Activated T-helper 2 cell treated with anti-CD3 and anti-CD28 coated beads, Interferon-gamma antibody, Interleukin-2, Interleukin-4, amounts not matched to agents 10 μg/mL and 5 μg/mL and 100 μg/mL, durations not matched to agents 14 hours and 24 hours and 36 hours (primary cell): Measurements from ENCODE around the gene ITGB3BP. TPM values are rescaled to one million over a fixed set of nuclear protein-coding genes. Genes with fewer than 3 reads are reported as not detected.
"Not testable (repeated sequence)": the region's sequence is repeated elsewhere in the genome, so short reads cannot be mapped to it uniquely, and the experiment has no call there.

Experiments
- DNase-seq: peaks from one replicate; pipeline ENCODE4 v3.0.0; 2021; ENCODE audit warnings: low spot score
- H3K27ac Mint-ChIP-seq: one replicate; pipeline ENCODE4 v1.8.0; 2021; ENCODE audit warnings: mixed read lengths
- H3K27me3 Mint-ChIP-seq: one replicate; pipeline ENCODE4 v1.8.0; 2021; ENCODE audit warnings: low read depth, mixed read lengths
- H3K36me3 Mint-ChIP-seq: one replicate; pipeline ENCODE4 v1.8.0; 2021; ENCODE audit warnings: low read depth, mixed read lengths
- H3K4me1 Mint-ChIP-seq: one replicate; pipeline ENCODE4 v1.8.0; 2021; ENCODE audit warnings: low read depth, mixed read lengths
- H3K4me3 Mint-ChIP-seq: one replicate; pipeline ENCODE4 v1.8.0; 2021; ENCODE audit warnings: low read depth, mild to moderate bottlenecking, moderate library complexity, mixed read lengths
- H3K9me3 Mint-ChIP-seq: one replicate; pipeline ENCODE4 v1.8.0; 2021; ENCODE audit warnings: mixed read lengths
- intact Hi-C: fragments of 100-400 bp; cut with micrococcal nuclease; formaldehyde crosslinking; loops from one replicate; pipeline ENCODE4 v1.15.1; 2023
- total RNA-seq: library from RNA; stranded (reverse); gene quantifications from 2 replicates; pipeline ENCODE4 v1.2.3, GENCODE V29; 2022

Gene ITGB3BP
- total RNA-seq, 1 donor from 2014 or later, result 49.3 TPM

DNA sequence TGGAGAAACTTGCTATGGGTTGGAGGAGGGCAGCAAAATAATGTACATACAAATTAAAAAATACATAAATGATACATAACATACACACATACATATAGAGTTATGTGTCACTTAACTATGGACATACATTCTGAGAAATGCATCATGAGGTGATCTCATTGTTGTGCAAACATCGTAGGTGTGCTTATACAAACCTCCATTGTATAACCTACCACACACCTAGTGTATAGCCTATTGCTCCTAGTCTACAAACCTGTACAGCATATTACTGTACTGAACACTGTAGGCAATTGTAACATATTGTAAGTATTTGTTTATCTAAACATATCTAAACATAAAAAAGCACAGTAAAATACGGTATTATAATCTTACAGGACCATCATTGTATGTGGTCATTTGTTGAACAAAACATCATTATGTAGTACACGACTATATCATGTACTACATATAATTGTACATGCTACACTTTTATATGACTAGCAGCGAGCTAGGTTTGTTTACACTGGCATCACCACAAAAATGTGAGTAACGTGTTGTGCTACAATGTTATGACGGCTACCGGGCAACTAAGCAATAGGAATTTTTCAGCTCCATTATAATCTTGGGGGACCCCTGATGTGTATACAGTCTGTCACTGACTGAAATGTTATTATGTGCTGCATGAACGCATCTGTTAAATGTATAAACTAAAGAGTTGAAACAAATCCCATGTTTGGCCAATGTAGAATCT is 35.5 kb downstream of the ITGB3BP start:
- H3K4me1 Mint-ChIP-seq, result no peaks in the 10 kb centered on the region
- H3K27me3 Mint-ChIP-seq, result no peaks in the 10 kb centered on the region
- H3K9me3 Mint-ChIP-seq, result no peaks in the 10 kb centered on the region
- intact Hi-C loops, result no loop called here
- no peak overlapping the region for H3K27ac Mint-ChIP-seq
- no peak for DNase-seq
- no peak overlapping the region for H3K4me3 Mint-ChIP-seq
- H3K36me3 Mint-ChIP-seq, result peaks cover 7% of the 10 kb centered on the region

DNA sequence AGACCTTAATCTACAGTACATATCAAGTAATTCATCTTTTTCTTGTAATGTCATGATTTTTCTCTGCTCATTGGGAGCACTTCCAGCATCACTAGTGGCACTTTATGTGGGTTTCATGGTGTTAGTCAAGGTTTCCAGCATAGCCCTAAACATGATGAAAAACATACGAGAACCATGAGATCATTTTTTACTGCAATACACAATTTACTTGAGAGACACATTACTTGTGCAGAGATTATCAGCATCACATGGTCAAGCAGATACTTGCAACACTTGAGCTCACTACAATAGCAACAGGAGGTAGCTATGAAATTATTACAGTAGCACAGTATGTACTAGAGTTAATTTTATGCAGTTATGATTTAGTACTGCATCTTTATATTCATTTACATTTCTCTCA is 36.4 kb downstream of the ITGB3BP start:
- H3K9me3 Mint-ChIP-seq, result no peaks in the 10 kb centered on the region
- H3K27me3 Mint-ChIP-seq, result no peaks in the 10 kb centered on the region
- H3K36me3 Mint-ChIP-seq, result peaks cover 7% of the 10 kb centered on the region
- intact Hi-C loops, result no loop called here
- DNase-seq, result no peak
- H3K4me3 Mint-ChIP-seq, result no peak overlapping the region
- no peak overlapping the region for H3K27ac Mint-ChIP-seq
- H3K4me1 Mint-ChIP-seq, result no peaks in the 10 kb centered on the region

DNA sequence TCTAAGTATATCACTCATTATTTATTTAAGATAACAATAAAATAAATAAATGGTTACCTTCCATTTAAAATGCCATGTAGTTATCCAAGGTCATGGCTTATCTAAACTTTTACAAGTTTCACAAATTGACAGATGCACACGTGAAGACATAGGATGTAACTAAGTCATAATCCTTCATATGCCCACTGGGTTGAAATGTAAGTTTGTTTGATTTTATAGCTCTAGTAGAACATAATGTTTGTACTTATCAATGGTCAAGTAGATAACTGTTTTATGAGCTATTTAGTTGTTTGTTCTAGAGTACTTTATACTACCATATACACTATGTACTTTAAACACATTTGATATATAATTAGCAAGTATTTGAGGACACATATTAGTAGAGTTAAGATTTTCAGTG is 43.0 kb downstream of the ITGB3BP start:
- intact Hi-C loops, result no loop called here
- no peaks in the 10 kb centered on the region for H3K4me1 Mint-ChIP-seq
- H3K9me3 Mint-ChIP-seq, result no peaks in the 10 kb centered on the region
- no peaks in the 10 kb centered on the region for H3K27me3 Mint-ChIP-seq
- peaks cover 16% of the 10 kb centered on the region for H3K36me3 Mint-ChIP-seq
- no peak overlapping the region for H3K27ac Mint-ChIP-seq
- DNase-seq, result no peak
- no peak overlapping the region for H3K4me3 Mint-ChIP-seq

DNA sequence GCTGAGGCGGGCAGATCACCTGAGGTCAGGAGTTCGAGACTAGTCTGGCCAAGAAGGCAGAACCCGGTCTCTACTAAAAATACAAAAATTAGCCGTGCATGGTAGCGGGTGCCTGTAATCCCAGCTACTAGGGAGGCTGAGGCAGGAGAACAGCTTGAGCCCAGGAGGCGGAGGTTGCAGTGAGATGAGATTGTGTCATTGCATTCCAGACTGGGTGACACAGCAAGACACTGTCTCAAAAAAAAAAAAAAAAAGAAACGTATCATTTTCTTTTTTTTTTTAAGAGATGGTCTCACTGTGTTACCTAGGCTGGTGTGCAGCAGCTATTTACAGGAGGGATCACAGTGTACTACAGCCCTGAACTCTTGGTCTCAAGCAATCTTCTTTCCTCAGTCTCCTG is 47.3 kb downstream of the ITGB3BP start:
- Mint-ChIP-seq H3K9me3 (peaks cover 6% of the 10 kb centered on the region), H3K36me3 (peaks cover 28% of the 10 kb centered on the region), H3K4me1 (no peaks in the 10 kb centered on the region), H3K27me3 (no peaks in the 10 kb centered on the region), H3K4me3 (no peak overlapping the region), H3K27ac (no peak overlapping the region)
- intact Hi-C loops, result no loop called here
- DNase-seq, result no peak

DNA sequence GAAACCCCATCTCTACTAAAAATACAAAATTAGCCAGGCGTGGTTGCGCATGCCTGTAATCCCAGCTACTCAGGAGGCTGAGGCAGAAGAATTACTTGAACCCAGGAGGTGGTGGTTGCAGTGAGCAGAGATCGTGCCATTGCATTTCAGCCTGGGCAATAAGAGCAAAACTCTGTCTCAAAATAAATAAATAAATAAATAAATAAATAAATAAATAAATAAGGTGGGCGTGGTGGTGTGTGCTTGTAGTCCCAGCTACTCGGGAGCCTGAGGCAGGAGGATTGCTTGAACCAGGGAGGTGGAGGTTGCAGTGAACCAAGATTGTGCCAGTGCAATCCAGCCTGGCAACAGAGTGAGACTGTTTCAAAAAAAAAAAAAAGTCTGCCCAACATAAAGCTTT is 54.3 kb downstream of the ITGB3BP start:
- H3K4me1 Mint-ChIP-seq, H3K27me3 Mint-ChIP-seq, intact Hi-C loops, DNase-seq, H3K4me3 Mint-ChIP-seq, H3K27ac Mint-ChIP-seq: not testable (repeated sequence)
- Mint-ChIP-seq H3K36me3 (peaks cover 32% of the 10 kb centered on the region), H3K9me3 (peaks cover 12% of the 10 kb centered on the region)

DNA sequence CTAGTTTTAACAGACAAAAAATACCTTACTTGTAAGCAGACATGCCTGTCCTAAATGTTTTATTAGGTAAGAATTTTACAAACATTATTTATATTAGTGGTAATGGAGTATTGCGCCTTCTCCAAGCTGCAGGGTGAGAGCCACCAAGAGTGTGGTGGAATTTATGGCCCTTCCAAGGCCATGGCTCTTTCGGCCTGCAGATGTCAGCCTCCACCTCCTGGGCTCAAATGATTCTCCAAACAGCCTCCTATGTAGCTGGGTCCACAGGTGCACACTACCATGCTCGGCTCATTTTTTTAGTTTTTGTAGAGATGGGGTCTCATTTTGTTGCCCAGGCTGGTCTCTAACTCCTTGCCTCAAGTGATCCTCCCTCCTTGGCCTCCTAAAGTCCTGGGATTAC is 56.3 kb downstream of the ITGB3BP start:
- H3K27ac Mint-ChIP-seq, result no peak overlapping the region
- no peak for DNase-seq
- H3K27me3 Mint-ChIP-seq, result no peaks in the 10 kb centered on the region
- no peak overlapping the region for H3K4me3 Mint-ChIP-seq
- H3K36me3 Mint-ChIP-seq, result peaks cover 42% of the 10 kb centered on the region
- H3K4me1 Mint-ChIP-seq, result peaks cover 3% of the 10 kb centered on the region
- intact Hi-C loops, result no loop called here
- peaks cover 24% of the 10 kb centered on the region for H3K9me3 Mint-ChIP-seq

DNA sequence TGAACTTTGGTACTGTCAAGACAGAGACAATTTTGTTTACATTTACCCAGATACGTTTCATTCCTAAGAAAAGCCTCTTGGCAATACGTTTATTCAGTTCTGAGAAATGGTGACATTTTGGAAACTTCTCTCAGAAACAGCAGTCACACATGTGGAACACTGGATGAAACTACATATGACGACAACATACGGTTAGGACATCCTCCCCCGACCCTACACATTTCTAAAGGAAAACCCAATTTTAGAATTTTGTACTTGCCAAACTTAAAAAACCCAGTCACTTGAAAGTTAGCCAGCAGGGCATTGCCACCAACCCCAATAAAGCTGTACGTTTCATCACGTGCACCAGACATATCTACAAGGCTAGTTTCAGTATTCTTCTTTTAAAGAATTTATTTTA is 56.8 kb downstream of the ITGB3BP start:
- H3K27ac Mint-ChIP-seq, result no peak overlapping the region
- no peaks in the 10 kb centered on the region for H3K27me3 Mint-ChIP-seq
- H3K36me3 Mint-ChIP-seq, result peaks cover 43% of the 10 kb centered on the region
- H3K9me3 Mint-ChIP-seq, result peaks cover 27% of the 10 kb centered on the region
- intact Hi-C loops, result no loop called here
- H3K4me1 Mint-ChIP-seq, result peaks cover 3% of the 10 kb centered on the region
- no peak for DNase-seq
- no peak overlapping the region for H3K4me3 Mint-ChIP-seq

DNA sequence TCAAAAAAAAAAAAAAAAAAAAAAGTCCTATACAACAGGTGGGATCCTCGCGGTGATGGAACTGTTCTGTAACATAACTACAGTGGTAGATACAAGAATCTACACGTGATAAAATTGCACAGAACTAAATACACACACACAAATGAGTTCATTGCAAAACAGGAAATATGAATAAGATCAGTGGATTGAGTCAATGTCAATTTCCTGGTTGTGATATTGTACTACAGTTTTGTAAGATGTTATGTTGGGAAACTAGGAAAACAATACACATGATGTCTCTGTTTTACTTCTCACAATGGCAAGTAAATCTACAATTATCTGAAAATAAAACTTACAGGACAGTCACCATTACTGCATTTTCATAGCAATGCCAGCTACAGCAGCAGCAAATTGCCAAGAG is 59.8 kb downstream of the ITGB3BP start:
- Mint-ChIP-seq H3K36me3 (peaks cover 42% of the 10 kb centered on the region), H3K27ac (no peak overlapping the region), H3K4me3 (no peak overlapping the region), H3K4me1 (peaks cover 3% of the 10 kb centered on the region), H3K27me3 (no peaks in the 10 kb centered on the region), H3K9me3 (peaks cover 18% of the 10 kb centered on the region)
- intact Hi-C loops, result no loop called here
- DNase-seq, result no peak

DNA sequence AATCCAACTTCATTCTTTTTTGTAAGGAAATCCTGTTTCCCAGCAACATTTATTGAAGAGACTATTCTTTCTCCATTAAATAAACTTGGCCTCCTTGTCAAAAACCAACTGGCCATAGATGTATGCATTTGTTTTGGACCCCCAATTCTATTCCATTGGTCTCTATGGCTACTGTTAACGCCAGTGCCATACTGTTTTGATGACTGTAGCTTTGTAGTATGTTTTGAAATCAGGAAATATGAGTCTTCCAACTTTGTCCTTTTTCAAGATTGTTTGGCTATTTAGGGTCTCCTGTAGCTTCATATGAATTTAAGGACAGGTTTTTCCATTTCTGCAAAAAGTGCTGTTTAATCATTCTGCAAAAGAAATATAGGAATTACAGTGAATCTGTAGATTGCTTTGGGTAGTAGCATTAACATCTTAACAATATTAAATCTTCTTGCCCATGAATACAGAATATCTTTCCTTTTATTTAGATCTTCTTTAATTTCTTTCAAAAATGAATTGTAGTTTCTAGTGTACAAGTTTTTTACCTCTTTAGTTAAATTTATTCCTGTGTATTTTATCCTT is 61.3 kb downstream of the ITGB3BP start:
- intact Hi-C loops, result no loop called here
- H3K4me1 Mint-ChIP-seq, result peaks cover 3% of the 10 kb centered on the region
- H3K27me3 Mint-ChIP-seq, result no peaks in the 10 kb centered on the region
- DNase-seq, result no peak
- H3K9me3 Mint-ChIP-seq, result peaks cover 18% of the 10 kb centered on the region
- H3K4me3 Mint-ChIP-seq, result no peak overlapping the region
- peaks cover 48% of the 10 kb centered on the region for H3K36me3 Mint-ChIP-seq
- H3K27ac Mint-ChIP-seq, result no peak overlapping the region

DNA sequence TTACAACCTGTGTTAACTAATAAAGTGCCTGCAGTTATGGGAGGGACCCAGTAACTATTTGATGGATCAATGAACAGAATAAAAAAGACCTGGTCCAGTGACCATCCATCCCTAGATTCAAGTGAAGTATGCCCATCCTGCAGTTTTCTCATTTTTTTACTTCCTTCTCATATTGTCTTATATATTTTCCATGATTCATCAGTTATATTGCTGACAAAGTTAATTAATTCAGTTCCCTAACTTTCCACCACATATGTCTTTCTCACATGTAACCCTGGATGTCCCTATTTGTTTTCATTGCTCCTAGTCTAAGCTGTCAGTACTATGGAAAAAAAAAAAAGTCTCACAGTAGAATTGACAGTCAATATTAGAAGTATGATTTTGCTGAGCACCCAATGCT is 64.3 kb downstream of the ITGB3BP start:
- peaks cover 18% of the 10 kb centered on the region for H3K9me3 Mint-ChIP-seq
- intact Hi-C loops, result no loop called here
- no peak for DNase-seq
- H3K4me3 Mint-ChIP-seq, result no peak overlapping the region
- peaks cover 39% of the 10 kb centered on the region for H3K36me3 Mint-ChIP-seq
- no peaks in the 10 kb centered on the region for H3K27me3 Mint-ChIP-seq
- peaks cover 3% of the 10 kb centered on the region for H3K4me1 Mint-ChIP-seq
- no peak overlapping the region for H3K27ac Mint-ChIP-seq

DNA sequence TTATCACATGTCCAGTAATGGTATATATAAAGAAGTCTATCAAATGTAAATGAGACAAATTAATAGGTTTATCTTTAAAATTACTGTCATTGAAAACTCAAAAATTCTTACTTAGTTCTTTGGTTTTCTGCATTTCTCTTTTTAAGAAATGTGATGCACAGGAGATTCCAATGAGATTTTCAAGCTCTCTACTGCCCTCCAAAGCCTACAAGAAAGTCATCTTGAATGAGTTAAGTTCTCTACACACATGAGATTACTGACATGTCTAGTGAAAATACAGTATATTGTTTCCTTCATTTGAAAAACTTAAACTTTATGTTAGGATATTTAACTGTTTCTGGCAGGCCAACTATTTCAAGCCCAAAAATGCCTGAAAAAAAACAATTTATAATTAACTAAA is 68.8 kb downstream of the ITGB3BP start:
- no peak for DNase-seq
- Mint-ChIP-seq H3K4me1 (no peaks in the 10 kb centered on the region), H3K27me3 (no peaks in the 10 kb centered on the region), H3K36me3 (peaks cover 10% of the 10 kb centered on the region), H3K9me3 (no peaks in the 10 kb centered on the region), H3K27ac (no peak overlapping the region), H3K4me3 (no peak overlapping the region)
- intact Hi-C loops, result no loop called here

DNA sequence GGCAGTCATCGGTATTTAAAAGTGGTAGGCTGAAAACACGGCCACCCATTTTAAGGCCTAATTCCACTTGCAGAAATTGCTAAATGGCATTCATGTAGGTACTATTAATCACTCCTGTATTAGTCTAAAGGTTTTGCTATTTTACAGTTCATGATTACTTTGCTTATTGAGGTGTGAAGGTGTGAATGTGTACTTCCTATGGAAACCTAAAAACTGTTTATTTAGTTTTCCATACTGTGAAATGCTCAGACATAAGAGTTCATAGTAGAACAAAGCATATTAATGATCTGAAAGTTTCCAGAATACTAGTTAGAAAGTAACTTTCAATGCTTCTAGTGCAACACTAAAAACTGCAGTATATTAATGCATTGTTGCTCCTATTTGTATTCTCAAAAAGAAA is 69.8 kb downstream of the ITGB3BP start:
- Mint-ChIP-seq H3K4me3 (no peak overlapping the region), H3K27ac (no peak overlapping the region), H3K9me3 (no peaks in the 10 kb centered on the region), H3K27me3 (no peaks in the 10 kb centered on the region), H3K36me3 (peaks cover 6% of the 10 kb centered on the region), H3K4me1 (no peaks in the 10 kb centered on the region)
- intact Hi-C loops, result no loop called here
- DNase-seq, result no peak

DNA sequence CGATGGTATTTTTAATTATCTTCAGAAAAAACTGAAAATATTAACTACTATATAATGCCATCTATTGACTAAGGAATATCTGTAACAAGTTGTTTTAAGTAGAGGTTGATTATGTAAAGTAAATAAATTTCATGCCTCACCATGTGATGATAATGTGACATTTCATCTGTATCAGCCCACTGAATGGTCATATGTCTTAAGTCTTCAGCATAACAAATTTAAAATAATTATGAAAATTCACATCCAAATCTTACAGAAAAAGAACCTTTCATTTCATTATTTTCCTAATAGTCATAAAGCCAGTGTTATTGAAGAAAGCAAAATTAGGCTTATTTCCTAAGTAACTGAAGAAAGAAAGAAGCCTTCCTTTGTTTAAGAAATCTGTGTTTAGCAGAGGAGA is 72.6 kb downstream of the ITGB3BP start:
- Mint-ChIP-seq H3K36me3 (peaks cover 3% of the 10 kb centered on the region), H3K4me3 (no peak overlapping the region), H3K27me3 (no peaks in the 10 kb centered on the region), H3K27ac (no peak overlapping the region), H3K4me1 (peaks cover 1% of the 10 kb centered on the region), H3K9me3 (no peaks in the 10 kb centered on the region)
- DNase-seq, result no peak
- intact Hi-C loops, result no loop called here
